Stimulated activated CD4-positive, alpha-beta T cell treated with anti-CD3 and anti-CD28 coated beads, Interleukin-1b, Interleukin-23, amount 100 ng/mL, for 1 hour (primary cell): Measurements from ENCODE around the gene SBNO1.
"Not testable (repeated sequence)": the region's sequence is repeated elsewhere in the genome, so short reads cannot be mapped to it uniquely, and the experiment has no call there.

Experiments used
- DNase-seq, 2 donors: peaks; one replicate each; pipeline ENCODE4 v3.0.0-alpha.2; 2020; ENCODE audit warnings: low read depth in 2 of 2

SBNO1 gene

GRCh38 chr12:123346946-123347345 lies 17.7 kb downstream of the SBNO1 start:
- no peak for DNase-seq

GRCh38 chr12:123344086-123344485 lies 20.6 kb downstream of the SBNO1 start:
- no peak for DNase-seq

- no peak for DNase-seq
Measured at GRCh38 chr12:123337070-123337469, 27.6 kb downstream of the SBNO1 start.

GRCh38 chr12:123336530-123336929 lies 28.1 kb downstream of the SBNO1 start:
- no peak for DNase-seq

- no peak for DNase-seq
Measured at GRCh38 chr12:123335490-123335889, 29.2 kb downstream of the SBNO1 start.

GRCh38 chr12:123329799-123330198 lies 34.8 kb downstream of the SBNO1 start:
- DNase-seq = no peak

GRCh38 chr12:123319826-123320225 lies 44.8 kb downstream of the SBNO1 start:
- DNase-seq = no peak

- DNase-seq = no peak
Measured at GRCh38 chr12:123319273-123319672, 45.4 kb downstream of the SBNO1 start.

GRCh38 chr12:123313046-123313445 lies 51.6 kb downstream of the SBNO1 start:
- DNase-seq = not testable (repeated sequence)

- no peak for DNase-seq
Measured at GRCh38 chr12:123306200-123306599, 58.4 kb downstream of the SBNO1 start.

GRCh38 chr12:123305136-123305535 lies 59.5 kb downstream of the SBNO1 start:
- DNase-seq = no peak

- no peak for DNase-seq
Measured at GRCh38 chr12:123293178-123293760, 71.4 kb downstream of the SBNO1 start.

- DNase-seq = no peak
Measured at GRCh38 chr12:123289911-123290310, 74.7 kb downstream of the SBNO1 start.

GRCh38 chr12:123288751-123289346 lies 75.8 kb downstream of the SBNO1 start:
- no peak for DNase-seq

GRCh38 chr12:123286652-123287373 lies 77.8 kb downstream of the SBNO1 start:
- no peak for DNase-seq

GRCh38 chr12:123284669-123285068 lies 80.0 kb downstream of the SBNO1 start:
- DNase-seq = no peak

GRCh38 chr12:123283461-123283860 lies 81.2 kb downstream of the SBNO1 start:
- no peak for DNase-seq

GRCh38 chr12:123282111-123282510 lies 82.5 kb downstream of the SBNO1 start:
- no peak for DNase-seq

- no peak for DNase-seq
Measured at GRCh38 chr12:123280971-123281370, 83.7 kb downstream of the SBNO1 start.

- no peak for DNase-seq
Measured at GRCh38 chr12:123278101-123278627, 86.5 kb downstream of the SBNO1 start.

- DNase-seq = no peak
Measured at GRCh38 chr12:123273166-123273565, 91.5 kb downstream of the SBNO1 start.

- peak; percentile 48 to 54 for DNase-seq
Measured at GRCh38 chr12:123271001-123271668, 93.5 kb downstream of the SBNO1 start.
